SK-N-SH treated with all-trans-retinoic acid at 6 μM for 48 hours (cell line): ENCODE data around the gene ARHGAP8.

Experiments
- ATAC-seq: fragments of 200-7000 bp; cut with Tn5 transposase; 3 replicates; pipeline ENCODE4 v1.9.1; 2020; ENCODE audit warnings: mild to moderate bottlenecking, moderate library complexity
- ARNTL ChIP-seq: fragments of 450-650 bp; formaldehyde crosslinking; IDR thresholded peaks from 2 replicates; pipeline ENCODE4 v1.5.0; 2020; ENCODE audit warnings: low read depth, mild to moderate bottlenecking, moderate library complexity, borderline replicate concordance
- BACH2 ChIP-seq: fragments of 250-450 bp; sonication (Bioruptor Pico); IDR thresholded peaks from 2 replicates; pipeline ENCODE4 v1.9.0; 2021; ENCODE audit warnings: mild to moderate bottlenecking, borderline replicate concordance
- CREB5 ChIP-seq: fragments of 250-450 bp; sonication (Bioruptor Pico); IDR thresholded peaks from 2 replicates; pipeline ENCODE4 v1.5.1; 2020; ENCODE audit warnings: low read depth, mild to moderate bottlenecking, moderate library complexity
- CSDC2 ChIP-seq: fragments of 250-450 bp; sonication (Bioruptor Pico); IDR thresholded peaks from 2 replicates; pipeline ENCODE4 v1.5.0; 2020; ENCODE audit warnings: mild to moderate bottlenecking, moderate library complexity
- CSRNP3 ChIP-seq: fragments of 250-450 bp; sonication (Bioruptor Pico); IDR thresholded peaks from 2 replicates; pipeline ENCODE4 v1.5.1; 2021; ENCODE audit warnings: mild to moderate bottlenecking, moderate library complexity
- ESRRG ChIP-seq: fragments of 250-450 bp; sonication (Bioruptor Pico); IDR thresholded peaks from 2 replicates; pipeline ENCODE4 v1.6.1; 2021; ENCODE audit warnings: mild to moderate bottlenecking
- GLIS3 ChIP-seq: fragments of 250-450 bp; sonication (Bioruptor Pico); IDR thresholded peaks from 2 replicates; pipeline ENCODE4 v1.5.0; 2020; ENCODE audit warnings: mild to moderate bottlenecking, moderate library complexity
- ISL1 ChIP-seq: fragments of 250-450 bp; sonication (Bioruptor Pico); IDR thresholded peaks from 2 replicates; pipeline ENCODE4 v2.1.2; 2022; ENCODE audit warnings: mild to moderate bottlenecking, moderate library complexity
- PATZ1 ChIP-seq: fragments of 250-450 bp; sonication (Bioruptor Pico); IDR thresholded peaks from 2 replicates; pipeline ENCODE4 v1.8.0; 2020; ENCODE audit warnings: mild to moderate bottlenecking, moderate library complexity, borderline replicate concordance
- POU6F1 ChIP-seq: fragments of 250-450 bp; sonication (Bioruptor Pico); IDR thresholded peaks from 2 replicates; pipeline ENCODE4 v1.8.0; 2021; ENCODE audit warnings: low read depth, mild to moderate bottlenecking, moderate library complexity, borderline replicate concordance
- PPARA ChIP-seq: fragments of 250-450 bp; sonication (Bioruptor Pico); IDR thresholded peaks from 2 replicates; pipeline ENCODE4 v1.5.0; 2020; ENCODE audit warnings: mild to moderate bottlenecking, borderline replicate concordance
- RARB ChIP-seq: fragments of 250-450 bp; sonication (Bioruptor Pico); IDR thresholded peaks from 2 replicates; pipeline ENCODE4 v1.8.0; 2021; ENCODE audit warnings: mild to moderate bottlenecking, moderate library complexity
- TCF4 ChIP-seq: fragments of 250-450 bp; sonication (Bioruptor Pico); IDR thresholded peaks from 2 replicates; pipeline ENCODE4 v1.8.0; 2021; ENCODE audit warnings: mild to moderate bottlenecking, moderate library complexity, borderline replicate concordance
- TSHZ2 ChIP-seq: fragments of 250-450 bp; sonication (Bioruptor Pico); IDR thresholded peaks from 2 replicates; pipeline ENCODE4 v1.5.0; 2020; ENCODE audit warnings: mild to moderate bottlenecking, moderate library complexity
- ZC3H10 ChIP-seq: fragments of 250-450 bp; sonication (Bioruptor Pico); IDR thresholded peaks from 2 replicates; pipeline ENCODE4 v1.5.1; 2021; ENCODE audit warnings: mild to moderate bottlenecking, moderate library complexity
- ZFP3 ChIP-seq: fragments of 250-450 bp; sonication (Bioruptor Pico); IDR thresholded peaks from 2 replicates; pipeline ENCODE4 v1.5.0; 2020; ENCODE audit warnings: mild to moderate bottlenecking, moderate library complexity
- ZFP30 ChIP-seq: fragments of 450-650 bp; formaldehyde crosslinking; IDR thresholded peaks from 2 replicates; pipeline ENCODE4 v1.5.0; 2022; ENCODE audit warnings: mild to moderate bottlenecking, moderate library complexity
- ZNF565 ChIP-seq: fragments of 450-650 bp; formaldehyde crosslinking; conservative IDR thresholded peaks from 2 replicates; pipeline ENCODE4 v1.5.0; 2020; ENCODE audit warnings: low read depth, mild to moderate bottlenecking, moderate library complexity
- ZNF70 ChIP-seq: fragments of 450-650 bp; formaldehyde crosslinking; IDR thresholded peaks from 2 replicates; pipeline ENCODE4 v1.5.0; 2020; ENCODE audit warnings: mild to moderate bottlenecking, moderate library complexity

The ARHGAP8 gene

GRCh38 chr22:44761025-44761424 is 8.7 kb downstream of the ARHGAP8 start:
- no peak for ATAC-seq
- TF ChIP-seq ISL1 (no peak), TSHZ2 (CRISPR knock-in tag) (no peak)
- TF ChIP-seq, all 23 proteins: peak for 0

GRCh38 chr22:44764373-44764772 is 12.0 kb downstream of the ARHGAP8 start:
- no peak for ATAC-seq
- TF ChIP-seq ZC3H10 (CRISPR knock-in tag) (no peak), ARNTL (no peak), ZFP3 (no peak), ZNF70 (no peak), POU6F1 (CRISPR knock-in tag) (no peak)

GRCh38 chr22:44764974-44765373 is 12.6 kb downstream of the ARHGAP8 start:
- TF ChIP-seq ZNF565 (CRISPR knock-in tag) (no peak), ARNTL (no peak), ZNF70 (no peak), PPARA (CRISPR knock-in tag) (no peak), ESRRG (CRISPR knock-in tag) (no peak), ZFP30 (CRISPR knock-in tag) (no peak), CSDC2 (CRISPR knock-in tag) (no peak), CREB5 (CRISPR knock-in tag) (no peak)
- ATAC-seq: no peak

GRCh38 chr22:44765571-44766285 is 13.4 kb downstream of the ARHGAP8 start:
- ATAC-seq: no peak
- TF ChIP-seq ZC3H10 (CRISPR knock-in tag) (no peak), RARB (no peak), ESRRG (CRISPR knock-in tag) (no peak), ZNF565 (CRISPR knock-in tag) (no peak), ZNF70 (no peak), PPARA (CRISPR knock-in tag) (no peak), PATZ1 (no peak), TCF4 (CRISPR knock-in tag) (no peak), ARNTL (no peak), GLIS3 (CRISPR knock-in tag) (no peak), CSRNP3 (CRISPR knock-in tag) (no peak), CREB5 (CRISPR knock-in tag) (no peak), ISL1 (no peak), POU6F1 (CRISPR knock-in tag) (no peak), BACH2 (no peak), CSDC2 (CRISPR knock-in tag) (no peak)
